CD4-positive, alpha-beta memory T cell (primary cell): ENCODE data around the gene CRKL. TPM values are rescaled to one million over a fixed set of nuclear protein-coding genes. Genes with fewer than 3 reads are reported as not detected.
A peak's percentile ranks its signal among the peaks of the same experiment; 100 is the strongest.
"Not testable (repeated sequence)": the region's sequence is repeated elsewhere in the genome, so short reads cannot be mapped to it uniquely, and the experiment has no call there.

Source experiments
- CTCF ChIA-PET: fragments of 350-600 bp; sonication (Branson Sonifier 250); formaldehyde crosslinking; loops from one replicate; lab custom pipeline; 2021; ENCODE audit warnings: inconsistent platforms; ENCODE audit not compliant: partially characterized antibody; lab: Charles Lee
- POLR2A ChIA-PET: fragments of 350-600 bp; sonication (Branson Sonifier 250); formaldehyde crosslinking; loops from one replicate; lab custom pipeline; 2021; ENCODE audit not compliant: partially characterized antibody; lab: Charles Lee
- DNase-seq, 5 donors: peaks; one replicate each; pipeline versions ENCODE4 v3.0.0 to v3.0.0-alpha.2; 2020 to 2022; ENCODE audit warnings: mixed read lengths in 1 of 5
- H3K27ac ChIP-seq: one replicate; pipeline ENCODE4 v1.7.0; 2013; ENCODE audit warnings: low read depth, low read length
- H3K27me3 ChIP-seq: 2 replicates; pipeline ENCODE4 v1.7.0; 2013; ENCODE audit warnings: mild to moderate bottlenecking, low read length, moderate library complexity; ENCODE audit not compliant: insufficient read depth
- H3K36me3 ChIP-seq: 2 replicates; pipeline ENCODE4 v1.7.0; 2013; ENCODE audit warnings: mild to moderate bottlenecking, low read length, moderate library complexity; ENCODE audit not compliant: insufficient read depth
- H3K4me1 ChIP-seq: 2 replicates; pipeline ENCODE4 v1.7.0; 2013; ENCODE audit warnings: mild to moderate bottlenecking, low read length, moderate library complexity; ENCODE audit not compliant: insufficient read depth
- H3K4me3 ChIP-seq, 2 donors: one replicate each; pipeline ENCODE4 v1.7.0; 2013; ENCODE audit warnings: low read length in 2 of 2, mild to moderate bottlenecking in 1 of 2
- H3K9me3 ChIP-seq, 2 donors: one replicate each; pipeline ENCODE4 v1.7.0; 2013; ENCODE audit warnings: low read length in 2 of 2, control low read depth in 1 of 2; ENCODE audit not compliant: control insufficient read depth in 1 of 2
- H3K27ac Mint-ChIP-seq, 7 donors: one replicate each; pipeline ENCODE4 v1.8.0; 2020 to 2021; ENCODE audit warnings: mixed read lengths in 7 of 7, mild to moderate bottlenecking in 6 of 7, inconsistent platforms in 3 of 7, moderate library complexity in 3 of 7
- H3K27me3 Mint-ChIP-seq, 2 donors: one replicate each; pipeline ENCODE4 v1.8.0; 2020 to 2021; ENCODE audit warnings: mixed read lengths in 2 of 2
- H3K36me3 Mint-ChIP-seq, 2 donors: one replicate each; pipeline ENCODE4 v1.8.0; 2020 to 2021; ENCODE audit warnings: mixed read lengths in 2 of 2, inconsistent platforms in 1 of 2, mild to moderate bottlenecking in 1 of 2
- H3K4me1 Mint-ChIP-seq, 4 donors: one replicate each; pipeline ENCODE4 v1.8.0; 2020 to 2021; ENCODE audit warnings: mixed read lengths in 4 of 4, mild to moderate bottlenecking in 1 of 4
- H3K4me3 Mint-ChIP-seq, 8 donors: one replicate each; pipeline ENCODE4 v1.8.0; 2020 to 2021; ENCODE audit warnings: mixed read lengths in 8 of 8, mild to moderate bottlenecking in 7 of 8, moderate library complexity in 6 of 8, inconsistent platforms in 3 of 8
- H3K9me3 Mint-ChIP-seq, 8 donors: one replicate each; pipeline ENCODE4 v1.8.0; 2020 to 2021; ENCODE audit warnings: mixed read lengths in 8 of 8, mild to moderate bottlenecking in 5 of 8, inconsistent platforms in 3 of 8, moderate library complexity in 1 of 8
- intact Hi-C: fragments of 100-400 bp; cut with micrococcal nuclease; formaldehyde crosslinking; loops from one replicate; pipeline ENCODE4 v1.15.1; 2023
- polyA plus RNA-seq, 2 donors: library from polyadenylated mRNA; unstranded; fragments of 300-500 nt; fragmentation: Illumina TruSeq; gene quantifications; one replicate each; pipeline ENCODE4 v1.2.3, GENCODE V29; 2021
- total RNA-seq, 2 experiments: library from RNA; stranded (reverse); gene quantifications; one replicate each; pipeline ENCODE4 v1.2.3, GENCODE V29; 2021

The CRKL gene
- total and polyA plus RNA-seq, 4 experiments from 2014 or later, result 39.9 to 86.5 (median 68.2) TPM

DNA sequence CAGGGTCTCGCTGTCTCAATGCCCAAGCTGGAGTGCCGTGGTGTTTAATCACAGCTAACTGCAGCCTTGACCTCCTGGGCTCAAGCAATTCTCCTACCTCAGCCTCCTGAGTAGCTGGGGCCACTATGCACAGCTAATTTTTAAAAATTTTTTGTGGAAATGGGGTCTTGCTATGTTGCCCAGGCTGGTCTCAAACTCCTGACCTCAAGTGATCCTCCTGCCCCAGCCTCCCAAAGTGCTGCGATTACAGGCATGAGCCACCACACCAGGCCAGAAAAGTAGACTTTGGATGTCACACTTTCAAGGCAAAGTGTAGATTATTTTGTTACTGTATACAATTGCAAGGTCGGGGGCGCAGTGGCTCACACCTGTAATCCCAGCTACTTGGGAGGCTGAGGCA lies 8.5 kb upstream of the CRKL start:
- H3K36me3 Mint-ChIP-seq, H3K27me3 ChIP-seq, H3K27ac ChIP-seq, H3K27me3 Mint-ChIP-seq, H3K4me1 Mint-ChIP-seq, CTCF ChIA-PET, intact Hi-C loops, H3K9me3 ChIP-seq, H3K4me3 Mint-ChIP-seq, H3K27ac Mint-ChIP-seq, H3K4me1 ChIP-seq, H3K9me3 Mint-ChIP-seq, POLR2A ChIA-PET, H3K36me3 ChIP-seq, H3K4me3 ChIP-seq, DNase-seq: not testable (repeated sequence)

- ChIA-PET CTCF (interaction anchor here (0.9 kb wide), 1 partner anchor 222 kb away, joined by 3 read pairs; no protein-coding TSS in a partner anchor), POLR2A (no interaction called here)
- intact Hi-C loops, result no loop called here
- Mint-ChIP-seq H3K27ac (no peak overlapping the region), H3K27me3 (no peaks in the 10 kb centered on the region), H3K4me1 (no peaks in the 10 kb centered on the region), H3K4me3 (no peak overlapping the region), H3K9me3 (peaks cover 0 to 2% (median 0%) of the 10 kb centered on the region in 8 donors), H3K36me3 (no peaks in the 10 kb centered on the region)
- no peaks in the 10 kb centered on the region for H3K4me1 ChIP-seq
- no peaks in the 10 kb centered on the region for H3K27me3 ChIP-seq
- H3K36me3 ChIP-seq, result no peaks in the 10 kb centered on the region
- DNase-seq, result no peak
- no peak overlapping the region for H3K27ac ChIP-seq
- H3K4me3 ChIP-seq, result no peak overlapping the region
- H3K9me3 ChIP-seq, result no peaks in the 10 kb centered on the region
Measured at GRCh38 chr22:20909543-20910303, 7.5 kb upstream of the CRKL start.

- H3K4me1 Mint-ChIP-seq, result peaks cover 4 to 13% (median 10%) of the 10 kb centered on the region in 4 donors
- no peaks in the 10 kb centered on the region for H3K36me3 Mint-ChIP-seq
- H3K9me3 Mint-ChIP-seq, result peaks cover 0 to 2% (median 0%) of the 10 kb centered on the region in 8 donors
- no peak overlapping the region for H3K27ac Mint-ChIP-seq
- Histone ChIP-seq H3K4me1 (peaks cover 8% of the 10 kb centered on the region), H3K27me3 (no peaks in the 10 kb centered on the region), H3K27ac (no peak overlapping the region), H3K36me3 (no peaks in the 10 kb centered on the region), H3K9me3 (no peaks in the 10 kb centered on the region), H3K4me3 (no peak overlapping the region)
- intact Hi-C loops, result no loop called here
- POLR2A ChIA-PET, result no interaction called here
- DNase-seq, result no peak
- no peak overlapping the region for H3K4me3 Mint-ChIP-seq
- CTCF ChIA-PET, result no interaction called here
- no peaks in the 10 kb centered on the region for H3K27me3 Mint-ChIP-seq
Measured at GRCh38 chr22:20912494-20912893, 4.7 kb upstream of the CRKL start.

GRCh38 chr22:20918663-20919218 lies 1.5 kb downstream of the CRKL start:
- no peaks in the 10 kb centered on the region for H3K9me3 ChIP-seq
- ChIA-PET POLR2A (interaction anchor here (1.0 kb wide), 1 partner anchor 55 kb away, joined by 3 read pairs; no protein-coding TSS in a partner anchor), CTCF (no interaction called here)
- intact Hi-C loops, result no loop called here
- Mint-ChIP-seq H3K9me3 (no peaks in the 10 kb centered on the region), H3K27ac (peak overlapping the region; percentile 92 to 97 (median 96)), H3K27me3 (no peaks in the 10 kb centered on the region), H3K36me3 (peaks cover 9 to 25% of the 10 kb centered on the region in 2 donors), H3K4me3 (peak overlapping the region; percentile 88 to 99 (median 98)), H3K4me1 (peaks cover 25 to 58% (median 41%) of the 10 kb centered on the region in 4 donors)
- H3K36me3 ChIP-seq, result no peaks in the 10 kb centered on the region
- H3K27ac ChIP-seq, result peak overlapping the region; percentile 88
- DNase-seq, result no peak
- H3K27me3 ChIP-seq, result no peaks in the 10 kb centered on the region
- peak overlapping the region; percentile 88 to 93 for H3K4me3 ChIP-seq
- H3K4me1 ChIP-seq, result peaks cover 54% of the 10 kb centered on the region

GRCh38 chr22:20919718-20920117 lies 2.5 kb downstream of the CRKL start:
- H3K27me3 Mint-ChIP-seq, result no peaks in the 10 kb centered on the region
- H3K4me1 Mint-ChIP-seq, result peaks cover 27 to 68% (median 47%) of the 10 kb centered on the region in 4 donors
- intact Hi-C loops, result no loop called here
- CTCF ChIA-PET, result interaction anchor here (1.1 kb wide), 1 partner anchor 40 kb away, joined by 3 read pairs; no protein-coding TSS in a partner anchor
- Histone ChIP-seq H3K9me3 (no peaks in the 10 kb centered on the region), H3K36me3 (peaks cover 4% of the 10 kb centered on the region), H3K27ac (peak overlapping the region; percentile 39), H3K4me3 (peak overlapping the region; percentile 82 to 88), H3K27me3 (no peaks in the 10 kb centered on the region), H3K4me1 (peaks cover 64% of the 10 kb centered on the region)
- no peaks in the 10 kb centered on the region for H3K9me3 Mint-ChIP-seq
- peak overlapping the region in 6 of 7 donors; percentile 43 to 92 (median 85) for H3K27ac Mint-ChIP-seq
- POLR2A ChIA-PET, result interaction anchor here (0.5 to 1.7 kb wide), 3 partner anchors 11 to 734 kb away, joined by 3 to 4 read pairs (median 3); partner anchors contain the start of gene SNAP29
- H3K4me3 Mint-ChIP-seq, result peak overlapping the region; percentile 88 to 99 (median 98)
- H3K36me3 Mint-ChIP-seq, result peaks cover 9 to 25% of the 10 kb centered on the region in 2 donors
- DNase-seq, result no peak

DNA sequence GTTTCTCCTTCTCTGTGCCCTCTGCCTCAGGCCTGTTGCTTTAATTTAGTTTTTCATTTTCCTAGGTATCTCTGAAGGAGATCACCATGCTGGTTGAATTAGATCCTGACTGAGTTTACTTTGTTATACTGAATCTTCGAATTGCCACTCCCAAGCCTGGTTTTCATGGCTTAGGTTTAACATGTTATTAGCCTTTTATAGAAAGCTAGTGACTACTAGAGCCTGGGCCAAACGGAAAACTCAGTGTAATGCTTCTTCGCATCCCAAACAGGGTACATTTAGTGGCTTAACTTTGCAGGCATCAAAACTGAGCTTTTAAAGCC lies 3.6 kb downstream of the CRKL start:
- intact Hi-C loops, result no loop called here
- H3K4me1 Mint-ChIP-seq, result peaks cover 33 to 74% (median 53%) of the 10 kb centered on the region in 4 donors
- no peaks in the 10 kb centered on the region for H3K27me3 Mint-ChIP-seq
- peak overlapping the region; percentile 88 to 99 (median 98) for H3K4me3 Mint-ChIP-seq
- Histone ChIP-seq H3K4me1 (peaks cover 75% of the 10 kb centered on the region), H3K27ac (no peak overlapping the region), H3K9me3 (no peaks in the 10 kb centered on the region), H3K27me3 (no peaks in the 10 kb centered on the region), H3K36me3 (peaks cover 4% of the 10 kb centered on the region), H3K4me3 (peak overlapping the region; percentile 82 to 88)
- peaks cover 9 to 26% of the 10 kb centered on the region in 2 donors for H3K36me3 Mint-ChIP-seq
- ChIA-PET CTCF (no interaction called here), POLR2A (interaction anchor here (0.6 to 1.7 kb wide), 2 partner anchors 9 to 61 kb away, joined by 4 read pairs; partner anchors contain the start of gene LZTR1)
- no peak for DNase-seq
- peak overlapping the region; percentile 62 to 92 (median 86) for H3K27ac Mint-ChIP-seq
- H3K9me3 Mint-ChIP-seq, result no peaks in the 10 kb centered on the region

DNA sequence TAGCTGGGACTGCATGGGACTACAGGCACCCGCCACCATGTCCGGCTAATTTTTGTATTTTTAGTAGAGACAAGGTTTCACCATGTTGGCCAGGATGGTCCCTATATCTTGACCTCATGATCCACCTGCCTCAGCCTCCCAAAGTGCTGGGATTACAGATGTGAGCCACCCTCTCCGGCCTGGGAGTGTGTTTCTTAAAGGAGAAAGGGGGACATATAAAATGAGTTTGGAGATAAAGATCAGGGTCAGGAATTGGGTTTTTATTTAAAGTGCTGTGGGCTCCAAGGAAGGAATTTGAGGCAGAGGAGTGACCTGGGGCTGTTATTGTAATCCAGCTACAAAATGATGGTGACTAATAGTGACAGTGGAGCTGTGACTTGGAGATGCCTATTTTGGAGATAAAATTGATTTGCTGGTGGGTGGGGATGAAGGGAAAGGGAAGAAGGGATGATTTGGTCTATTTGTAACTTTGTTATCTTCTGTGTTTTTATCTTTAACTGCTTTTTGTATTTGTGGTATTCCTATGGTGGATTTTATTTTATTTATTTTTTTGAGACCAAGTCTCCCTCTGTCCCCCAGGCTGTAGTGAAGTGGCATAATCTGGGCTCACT lies 5.0 kb downstream of the CRKL start:
- H3K27ac ChIP-seq, result no peak overlapping the region
- peaks cover 36 to 75% (median 56%) of the 10 kb centered on the region in 4 donors for H3K4me1 Mint-ChIP-seq
- H3K4me1 ChIP-seq, result peaks cover 77% of the 10 kb centered on the region
- H3K27me3 ChIP-seq, result no peaks in the 10 kb centered on the region
- H3K36me3 Mint-ChIP-seq, result peaks cover 12 to 32% of the 10 kb centered on the region in 2 donors
- peak overlapping the region in 6 of 7 donors; percentile 8 to 84 (median 30) for H3K27ac Mint-ChIP-seq
- no peaks in the 10 kb centered on the region for H3K27me3 Mint-ChIP-seq
- peak overlapping the region; percentile 22 to 85 (median 60) for H3K4me3 Mint-ChIP-seq
- H3K9me3 ChIP-seq, result no peaks in the 10 kb centered on the region
- ChIA-PET POLR2A (no interaction called here), CTCF (interaction anchor here (0.9 kb wide), 1 partner anchor 38 kb away, joined by 3 read pairs; no protein-coding TSS in a partner anchor)
- H3K4me3 ChIP-seq, result no peak overlapping the region
- H3K9me3 Mint-ChIP-seq, result no peaks in the 10 kb centered on the region
- no peak for DNase-seq
- intact Hi-C loops, result no loop called here
- peaks cover 7% of the 10 kb centered on the region for H3K36me3 ChIP-seq
